ENCODE data around the gene ITGB4. TPM values are rescaled to one million over a fixed set of nuclear protein-coding genes. Genes with fewer than 3 reads are reported as not detected.

Gene ITGB4
- total and polyA plus RNA-seq, 9 donors = 3.3 to 55.6 (median 12.8) TPM

DNA sequence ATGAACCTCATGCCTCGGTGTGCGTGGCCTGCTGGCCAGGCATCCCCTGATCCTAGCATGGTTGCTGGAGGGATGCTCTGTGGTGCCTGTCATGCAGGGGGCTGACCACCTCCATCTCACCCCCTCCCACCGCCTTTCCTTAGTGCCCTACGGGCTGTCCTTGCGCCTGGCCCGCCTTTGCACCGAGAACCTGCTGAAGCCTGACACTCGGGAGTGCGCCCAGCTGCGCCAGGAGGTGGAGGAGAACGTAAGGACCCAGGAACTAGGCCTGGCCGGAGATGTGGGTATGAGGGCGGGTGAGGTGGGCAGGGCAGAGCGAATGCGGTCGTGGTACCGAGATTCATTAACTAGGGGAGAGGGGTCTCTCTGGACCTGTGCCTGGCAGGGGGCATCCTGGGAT lies 19.0 kb downstream of the ITGB4 start:
- Histone ChIP-seq H3K9me3 (no peaks in the 10 kb centered on the region), H3K36me3 (no peaks in the 10 kb centered on the region), H3K27ac (no peak overlapping the region), H3K27me3 (no peaks in the 10 kb centered on the region), H3K4me1 (ENCODE audit: insufficient read depth) (no peaks in the 10 kb centered on the region), H3K4me3 (no peak overlapping the region)
- intact Hi-C loops (cut with DNase I) = loop anchor here in 3 of 4 donors (5.0 to 10.0 kb wide), 2 partner anchors 48 to 315 kb away; no protein-coding TSS in a partner anchor
- WGBS, 3 donors = 89 to 93% (median 91%) methylated on average over 17 of the region's 17 CpGs
- TF ChIP-seq EP300 (IDR thresholded peaks at IDR 0.05) (no peak), POLR2A (IDR thresholded peaks at IDR 0.05) (no peak)
- TF ChIP-seq, protein P1, sequence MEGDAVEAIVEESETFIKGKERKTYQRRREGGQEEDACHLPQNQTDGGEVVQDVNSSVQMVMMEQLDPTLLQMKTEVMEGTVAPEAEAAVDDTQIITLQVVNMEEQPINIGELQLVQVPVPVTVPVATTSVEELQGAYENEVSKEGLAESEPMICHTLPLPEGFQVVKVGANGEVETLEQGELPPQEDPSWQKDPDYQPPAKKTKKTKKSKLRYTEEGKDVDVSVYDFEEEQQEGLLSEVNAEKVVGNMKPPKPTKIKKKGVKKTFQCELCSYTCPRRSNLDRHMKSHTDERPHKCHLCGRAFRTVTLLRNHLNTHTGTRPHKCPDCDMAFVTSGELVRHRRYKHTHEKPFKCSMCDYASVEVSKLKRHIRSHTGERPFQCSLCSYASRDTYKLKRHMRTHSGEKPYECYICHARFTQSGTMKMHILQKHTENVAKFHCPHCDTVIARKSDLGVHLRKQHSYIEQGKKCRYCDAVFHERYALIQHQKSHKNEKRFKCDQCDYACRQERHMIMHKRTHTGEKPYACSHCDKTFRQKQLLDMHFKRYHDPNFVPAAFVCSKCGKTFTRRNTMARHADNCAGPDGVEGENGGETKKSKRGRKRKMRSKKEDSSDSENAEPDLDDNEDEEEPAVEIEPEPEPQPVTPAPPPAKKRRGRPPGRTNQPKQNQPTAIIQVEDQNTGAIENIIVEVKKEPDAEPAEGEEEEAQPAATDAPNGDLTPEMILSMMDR (IDR thresholded peaks at IDR 0.05) = no peak
- DNase-seq = no peak

DNA sequence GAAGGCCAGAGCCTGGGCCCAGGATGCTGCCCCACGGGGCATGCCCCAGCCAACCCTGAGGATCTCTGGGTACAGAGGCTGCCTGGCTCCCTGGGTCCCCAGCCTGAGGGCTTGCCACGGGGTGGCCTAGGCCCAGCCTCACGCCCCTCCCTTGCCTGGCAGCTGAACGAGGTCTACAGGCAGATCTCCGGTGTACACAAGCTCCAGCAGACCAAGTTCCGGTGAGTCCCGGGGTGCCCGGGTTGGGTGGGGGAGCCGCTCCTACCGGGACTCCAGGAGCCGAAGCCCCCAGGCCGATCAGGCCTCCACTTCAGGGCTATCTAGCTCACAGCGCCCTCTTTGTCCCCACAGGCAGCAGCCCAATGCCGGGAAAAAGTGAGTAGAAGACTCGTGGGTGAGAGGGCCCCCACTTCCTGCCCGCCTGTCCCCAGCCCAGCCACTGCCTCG lies 19.4 kb downstream of the ITGB4 start:
- TF ChIP-seq, protein P1 (IDR thresholded peaks at IDR 0.05) = no peak
- TF ChIP-seq EP300 (IDR thresholded peaks at IDR 0.05) (no peak), POLR2A (IDR thresholded peaks at IDR 0.05) (no peak)
- intact Hi-C loops (cut with DNase I) = loop anchor here in 3 of 4 donors (5.0 to 10.0 kb wide), 2 partner anchors 48 to 316 kb away; no protein-coding TSS in a partner anchor
- 74 to 80% (median 80%) methylated on average over 16 to 17 of the region's 17 CpGs for WGBS, 3 donors
- no peaks in the 10 kb centered on the region for H3K4me1 ChIP-seq (ENCODE audit: insufficient read depth)
- no peaks in the 10 kb centered on the region for H3K9me3 ChIP-seq
- no peak for DNase-seq
- H3K27ac ChIP-seq = no peak overlapping the region
- H3K36me3 ChIP-seq = no peaks in the 10 kb centered on the region
- no peaks in the 10 kb centered on the region for H3K27me3 ChIP-seq
- H3K4me3 ChIP-seq = no peak overlapping the region

- H3K4me1 ChIP-seq (ENCODE audit: insufficient read depth) = no peaks in the 10 kb centered on the region
- H3K27me3 ChIP-seq = no peaks in the 10 kb centered on the region
- intact Hi-C loops (cut with DNase I) = loop anchor here in 3 of 4 donors (5.0 to 10.0 kb wide), 2 partner anchors 50 to 318 kb away; no protein-coding TSS in a partner anchor
- H3K36me3 ChIP-seq = no peaks in the 10 kb centered on the region
- H3K27ac ChIP-seq = no peak overlapping the region
- TF ChIP-seq, protein P1 (IDR thresholded peaks at IDR 0.05) = no peak
- TF ChIP-seq EP300 (IDR thresholded peaks at IDR 0.05) = no peak
- no peak for TF ChIP-seq POLR2A (IDR thresholded peaks at IDR 0.05)
- 72 to 85% (median 80%) methylated on average over 25 of the region's 25 CpGs for WGBS, 3 donors
- no peak for DNase-seq
- H3K9me3 ChIP-seq = no peaks in the 10 kb centered on the region
- H3K4me3 ChIP-seq = no peak overlapping the region
Observed at GRCh38 chr17:75742337-75742736, 21.1 kb downstream of the ITGB4 start.

- WGBS, 3 donors = 87 to 91% (median 87%) methylated on average over 25 of the region's 25 CpGs
- Histone ChIP-seq H3K9me3 (no peaks in the 10 kb centered on the region), H3K36me3 (no peaks in the 10 kb centered on the region), H3K4me1 (ENCODE audit: insufficient read depth) (no peaks in the 10 kb centered on the region), H3K27me3 (no peaks in the 10 kb centered on the region), H3K27ac (no peak overlapping the region), H3K4me3 (no peak overlapping the region)
- no peak for DNase-seq
- TF ChIP-seq POLR2A (IDR thresholded peaks at IDR 0.05) (no peak), EP300 (IDR thresholded peaks at IDR 0.05) (no peak)
- TF ChIP-seq, protein P1 (IDR thresholded peaks at IDR 0.05) = no peak
- intact Hi-C loops (cut with DNase I) = loop anchor here in 3 of 4 donors (5.0 to 10.0 kb wide), 2 partner anchors 51 to 319 kb away; no protein-coding TSS in a partner anchor
Observed at GRCh38 chr17:75743625-75744206, 22.5 kb downstream of the ITGB4 start.

Data from ovary (tissue), 9 donors.